Spinal cord (tissue), 10 donors: ENCODE data around the gene SOS2. TPM values are rescaled to one million over a fixed set of nuclear protein-coding genes. Genes with fewer than 3 reads are reported as not detected.
"Not testable (repeated sequence)": the region's sequence is repeated elsewhere in the genome, so short reads cannot be mapped to it uniquely, and the experiment has no call there.

ENCODE experiments used
- DNase-seq, 6 donors: peaks; one replicate each; pipeline versions ENCODE4 v3.0.0 to v3.0.0-alpha.2; 2013 to 2015; ENCODE audit warnings: low spot score in 6 of 6, low read depth in 4 of 6
- H3K27ac ChIP-seq: one replicate; pipeline ENCODE4 v1.5.1; 2013; ENCODE audit warnings: low read depth, low read length, control low read depth
- H3K27me3 ChIP-seq: one replicate; pipeline ENCODE4 v1.6.1; 2013; ENCODE audit warnings: low read length; ENCODE audit not compliant: control insufficient read depth, insufficient read depth
- H3K36me3 ChIP-seq: one replicate; pipeline ENCODE4 v1.6.1; 2013; ENCODE audit warnings: low read length; ENCODE audit not compliant: control insufficient read depth, insufficient read depth
- H3K4me1 ChIP-seq: one replicate; pipeline ENCODE4 v1.6.1; 2013; ENCODE audit warnings: low read length; ENCODE audit not compliant: control insufficient read depth, insufficient read depth
- H3K4me3 ChIP-seq: one replicate; pipeline ENCODE4 v1.5.1; 2013; ENCODE audit warnings: low read depth, low read length, control low read depth
- H3K9me3 ChIP-seq: one replicate; pipeline ENCODE4 v1.6.1; 2013; ENCODE audit warnings: low read length; ENCODE audit not compliant: control insufficient read depth, insufficient read depth
- WGBS: methylation state at CpG from one replicate; pipeline ENCODE4 v1.1.5; 2013; ENCODE audit warnings: missing lambda C conversion rate; ENCODE audit not compliant: insufficient coverage; 5-methylcytosine and 5-hydroxymethylcytosine counted together
- polyA plus RNA-seq, 2 donors: library from polyadenylated mRNA; unstranded; fragments of 120-200 nt; gene quantifications; one replicate each; pipeline ENCODE4 v1.2.1, GENCODE V29; 2013; ENCODE audit not compliant: insufficient read length in 2 of 2
- total RNA-seq, 2 donors: library from RNA; depleted of rRNA in 1 of 2; stranded (reverse); fragments of 120-200 nt in 1 of 2; fragments of >200 nt in 1 of 2; gene quantifications; one replicate each; pipeline versions ENCODE4 v1.2.3 to v1.2.4, GENCODE V29; 2013 to 2014
- donor health status: healthy.

Gene SOS2
- total and polyA plus RNA-seq, 4 donors: 29.6 to 60.2 (median 37.5) TPM

- no peak overlapping the region for H3K27ac ChIP-seq
Measured at GRCh38 chr14:50083467-50084337, 147.7 kb downstream of the SOS2 start.

DNA sequence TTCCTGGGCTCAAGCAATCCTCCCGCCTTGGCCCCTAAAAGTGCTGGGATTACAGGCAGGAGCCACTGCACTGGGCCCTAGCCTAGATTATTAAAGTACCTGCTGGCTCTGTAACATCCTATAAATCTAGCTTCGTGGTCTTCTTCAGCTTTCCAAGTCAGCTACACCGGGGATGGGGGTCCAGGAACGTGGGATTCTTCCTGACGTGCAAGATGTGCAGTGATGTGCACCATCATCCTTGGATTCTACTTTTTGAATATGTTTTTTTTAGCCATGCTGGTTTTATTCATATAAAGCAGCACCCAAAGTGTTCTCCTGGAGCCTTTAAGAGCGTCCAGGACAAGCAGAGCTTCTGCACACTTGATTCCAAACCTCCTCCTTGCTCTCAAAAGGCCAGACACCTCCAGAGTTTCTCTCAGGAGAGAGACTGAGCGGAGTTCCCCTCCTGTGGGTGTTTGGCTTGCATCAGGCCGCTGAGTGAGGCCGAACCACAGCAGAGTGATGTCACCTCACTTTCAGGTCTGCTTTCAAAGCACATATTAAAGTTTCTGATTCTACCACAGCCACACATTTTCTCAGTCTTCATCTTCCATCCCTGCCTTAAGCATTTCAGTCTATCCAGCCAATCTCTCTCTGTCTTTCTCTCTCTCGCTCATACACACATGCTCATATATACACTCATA, 148.5 kb downstream of the SOS2 start:
- peaks cover 4% of the 10 kb centered on the region for H3K4me1 ChIP-seq
- DNase-seq: no peak

More at GRCh38 chr14:50083467-50084337, 147.7 kb downstream of the SOS2 start:
- Histone ChIP-seq H3K27me3 (no peaks in the 10 kb centered on the region), H3K36me3 (peaks cover 3% of the 10 kb centered on the region), H3K9me3 (no peaks in the 10 kb centered on the region), H3K4me3 (no peak overlapping the region), H3K4me1 (peaks cover 4% of the 10 kb centered on the region)
- 90% methylated on average over 11 of the region's 17 CpGs for WGBS
- peak in 1 of 6 donors; percentile 11 for DNase-seq

GRCh38 chr14:50082308-50082742, 149.1 kb downstream of the SOS2 start:
- WGBS: 77% methylated on average over 3 of the region's 8 CpGs
- peaks cover 3% of the 10 kb centered on the region for H3K36me3 ChIP-seq
- H3K27me3 ChIP-seq: no peaks in the 10 kb centered on the region
- H3K4me1 ChIP-seq: peaks cover 4% of the 10 kb centered on the region
- H3K4me3 ChIP-seq: no peak overlapping the region
- H3K9me3 ChIP-seq: no peaks in the 10 kb centered on the region
- DNase-seq: no peak
- H3K27ac ChIP-seq: no peak overlapping the region

More for the DNA sequence above, 148.5 kb downstream of the SOS2 start:
- Histone ChIP-seq H3K9me3 (no peaks in the 10 kb centered on the region), H3K27ac (no peak overlapping the region), H3K27me3 (no peaks in the 10 kb centered on the region), H3K4me3 (no peak overlapping the region), H3K36me3 (peaks cover 3% of the 10 kb centered on the region)
- 87% methylated on average over 6 of the region's 10 CpGs for WGBS

DNA sequence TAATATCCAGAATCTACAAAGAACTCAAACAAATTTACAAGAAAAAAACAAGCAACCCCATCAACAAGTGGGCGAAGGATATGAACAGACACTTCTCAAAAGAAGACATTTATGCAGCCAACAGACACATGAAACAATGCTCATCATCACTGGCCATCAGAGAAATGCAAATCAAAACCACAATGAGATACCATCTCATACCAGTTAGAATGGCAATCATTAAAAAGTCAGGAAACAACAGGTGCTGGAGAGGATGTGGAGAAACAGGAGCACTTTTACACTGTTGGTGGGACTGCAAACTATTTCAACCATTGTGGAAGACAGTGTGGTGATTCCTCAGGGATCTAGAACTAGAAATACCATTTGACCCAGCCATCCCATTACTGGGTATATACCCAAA, 152.3 kb downstream of the SOS2 start:
- DNase-seq, H3K27me3 ChIP-seq, H3K9me3 ChIP-seq, H3K27ac ChIP-seq, H3K36me3 ChIP-seq, H3K4me1 ChIP-seq, H3K4me3 ChIP-seq: not testable (repeated sequence)
- no CpG with 5 or more reads among the region's 1 CpG for WGBS

DNA sequence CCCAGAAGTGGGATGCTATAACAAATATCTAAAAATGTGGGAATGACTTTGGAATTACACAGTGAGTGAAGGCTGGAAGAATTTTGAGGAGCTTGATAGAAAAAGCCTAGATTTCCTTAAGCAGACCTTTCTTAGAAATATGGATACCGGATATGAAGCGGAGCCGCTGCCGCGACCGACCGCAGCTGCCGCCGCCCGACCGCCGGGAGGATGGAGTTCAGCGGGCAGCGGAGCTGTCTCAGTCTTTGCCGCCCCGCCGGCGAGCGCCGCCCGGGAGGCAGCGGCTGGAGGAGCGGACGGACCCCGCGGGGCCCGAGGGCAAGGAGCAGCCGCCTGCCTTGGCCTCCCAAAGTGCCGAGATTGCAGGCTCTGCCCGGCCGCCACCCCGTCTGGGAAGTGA, 157.7 kb downstream of the SOS2 start:
- not testable (repeated sequence) for H3K4me3 ChIP-seq, H3K27me3 ChIP-seq, H3K27ac ChIP-seq, H3K9me3 ChIP-seq, H3K4me1 ChIP-seq, H3K36me3 ChIP-seq, DNase-seq
- WGBS: no CpG with 5 or more reads among the region's 32 CpGs

- Histone ChIP-seq H3K4me3 (no peak overlapping the region), H3K9me3 (no peaks in the 10 kb centered on the region), H3K36me3 (no peaks in the 10 kb centered on the region), H3K27me3 (no peaks in the 10 kb centered on the region), H3K27ac (no peak overlapping the region), H3K4me1 (no peaks in the 10 kb centered on the region)
- DNase-seq: no peak
- no CpG with 5 or more reads among the region's 1 CpG for WGBS
Measured at GRCh38 chr14:50072395-50072794, 159.0 kb downstream of the SOS2 start.

DNA sequence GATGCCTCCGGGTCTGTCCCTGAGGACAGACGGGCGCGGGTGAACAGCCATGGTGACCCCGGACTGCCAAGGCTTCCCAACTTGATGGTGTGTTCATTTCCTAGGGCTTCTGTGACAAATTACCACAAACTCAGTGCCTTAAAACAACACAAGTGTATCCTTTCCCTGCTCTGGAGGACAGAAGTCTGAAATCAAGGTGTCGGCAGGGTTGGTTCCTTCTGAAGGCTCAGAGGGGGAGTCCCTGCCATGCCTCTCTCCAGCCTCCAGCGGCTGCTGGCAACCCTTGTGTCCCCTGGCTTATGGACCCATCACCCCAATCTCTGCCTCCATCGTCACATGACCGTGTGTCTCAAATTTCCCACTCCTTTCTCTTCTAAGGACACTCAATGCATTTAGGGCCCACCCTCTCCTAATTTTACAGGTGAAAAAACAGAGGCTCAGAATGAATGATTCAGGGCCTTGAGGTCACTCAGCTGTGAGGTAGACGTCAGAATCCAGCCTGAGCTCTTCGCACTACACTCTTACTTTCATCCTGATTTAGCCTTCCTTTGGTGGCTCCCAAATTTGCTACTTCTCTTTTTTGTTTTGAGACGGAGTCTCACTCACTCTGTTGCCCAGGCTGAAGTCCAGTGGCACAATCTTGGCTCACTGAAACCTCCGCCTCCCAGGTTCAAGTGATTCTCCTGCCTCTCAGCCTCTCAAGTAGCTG, 160.4 kb downstream of the SOS2 start:
- H3K36me3 ChIP-seq: no peaks in the 10 kb centered on the region
- no peaks in the 10 kb centered on the region for H3K4me1 ChIP-seq
- no peak for DNase-seq
- WGBS: 76% methylated on average over 12 of the region's 13 CpGs
- H3K27me3 ChIP-seq: no peaks in the 10 kb centered on the region
- no peaks in the 10 kb centered on the region for H3K9me3 ChIP-seq
- no peak overlapping the region for H3K4me3 ChIP-seq
- no peak overlapping the region for H3K27ac ChIP-seq

- WGBS: no CpG with 5 or more reads among the region's 3 CpGs
- no peaks in the 10 kb centered on the region for H3K27me3 ChIP-seq
- no peaks in the 10 kb centered on the region for H3K36me3 ChIP-seq
- no peaks in the 10 kb centered on the region for H3K4me1 ChIP-seq
- DNase-seq: no peak
- no peak overlapping the region for H3K4me3 ChIP-seq
- H3K27ac ChIP-seq: no peak overlapping the region
- H3K9me3 ChIP-seq: no peaks in the 10 kb centered on the region
Measured at GRCh38 chr14:50070230-50070629, 161.1 kb downstream of the SOS2 start.

DNA sequence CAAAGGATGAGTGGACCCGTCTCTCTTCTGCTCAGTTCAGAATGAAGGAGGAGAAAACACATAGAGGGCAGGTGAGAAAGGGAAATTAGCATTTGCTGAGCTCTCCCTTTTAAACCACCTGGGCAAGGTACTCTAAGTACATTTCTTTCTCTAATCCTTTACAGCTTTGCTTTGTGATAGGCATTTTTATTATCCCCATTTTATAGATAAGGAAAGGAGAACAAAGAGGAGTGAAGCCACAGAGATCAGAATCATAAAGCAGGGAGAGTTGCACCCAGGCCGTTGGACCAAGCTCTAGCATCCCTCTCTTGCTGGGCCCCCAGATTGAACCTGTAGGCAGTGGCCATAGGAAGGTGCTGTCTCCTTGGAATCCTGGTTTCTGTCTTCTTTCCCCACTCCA, 162.1 kb downstream of the SOS2 start:
- no peaks in the 10 kb centered on the region for H3K9me3 ChIP-seq
- no peak for DNase-seq
- no peak overlapping the region for H3K4me3 ChIP-seq
- H3K27me3 ChIP-seq: no peaks in the 10 kb centered on the region
- H3K36me3 ChIP-seq: no peaks in the 10 kb centered on the region
- 0% methylated on average over 1 of the region's 2 CpGs for WGBS
- no peaks in the 10 kb centered on the region for H3K4me1 ChIP-seq
- no peak overlapping the region for H3K27ac ChIP-seq
